Endothelial cell of umbilical vein (primary cell): ENCODE results near the gene SLC18B1. TPM values are rescaled to one million over a fixed set of nuclear protein-coding genes. Genes with fewer than 3 reads are reported as not detected.

ENCODE experiments used
- BruUV-seq: library from RNA; stranded (reverse); fragments of 400-500 nt; replicated peaks from 2 replicates; lab custom pipeline; 2021; lab: Mats Ljungman, UMichigan
- CTCF ChIA-PET: fragments of 300-600, 350-600 bp; sonication (Branson Sonifier 250); formaldehyde crosslinking; loops from one replicate; lab custom pipeline; 2021; ENCODE audit warnings: antibody characterized with exemption, inconsistent platforms; lab: Charles Lee
- POLR2A ChIA-PET: fragments of 300-600, 350-600 bp; sonication (Branson Sonifier 250); formaldehyde crosslinking; loops from one replicate; lab custom pipeline; 2021; ENCODE audit warnings: antibody characterized with exemption, inconsistent platforms; lab: Charles Lee
- DNase-seq: peaks from one replicate; pipeline ENCODE4 v3.0.0-alpha.2; 2011; ENCODE audit warnings: low read depth, low spot score
- FAIRE-seq: peaks from 2 replicates; lab custom pipeline; 2011; peaks lifted over from hg19 to GRCh38; lab: Jason Lieb, UNC
- H2AFZ ChIP-seq: 2 replicates; pipeline ENCODE4 v1.6.0; 2012; ENCODE audit warnings: low read depth, low read length, control low read depth, inconsistent platforms
- H3K27ac ChIP-seq: 2 replicates; pipeline ENCODE4 v1.5.1; 2011; ENCODE audit warnings: low read depth, mild to moderate bottlenecking, control low read depth, low read length, moderate library complexity; ENCODE audit not compliant: insufficient read depth
- H3K27me3 ChIP-seq, 2 experiments: 2 replicates each; pipeline versions ENCODE4 v1.6.0 to v1.6.1; 2011; ENCODE audit warnings: low read length in 2 of 2, mixed read lengths in 1 of 2; ENCODE audit not compliant: control insufficient read depth in 2 of 2, insufficient read depth in 2 of 2
- H3K36me3 ChIP-seq, 2 experiments: 2 replicates in 1 of 2; 3 replicates in 1 of 2; pipeline ENCODE4 v1.5.1; 2011; ENCODE audit warnings: low read length in 2 of 2, mild to moderate bottlenecking in 1 of 2, moderate library complexity in 1 of 2; ENCODE audit not compliant: control insufficient read depth in 2 of 2, insufficient read depth in 2 of 2; ENCODE audit errors: extremely low read depth in 1 of 2
- H3K4me1 ChIP-seq: 3 replicates; pipeline ENCODE4 v1.5.1; 2011; ENCODE audit warnings: mild to moderate bottlenecking, low read length; ENCODE audit not compliant: control insufficient read depth, insufficient read depth; ENCODE audit errors: extremely low read depth
- H3K4me2 ChIP-seq: 2 replicates; pipeline ENCODE4 v1.6.1; 2011; ENCODE audit warnings: low read length, control low read depth, mixed read lengths; ENCODE audit not compliant: insufficient read depth
- H3K4me3 ChIP-seq, 3 experiments: fragments of 200-600 bp in 1 of 3; sonication (generic), shearing (Covaris generic) in 1 of 3; replicated peaks in 1 of 3; 2 replicates each; pipeline ENCODE4 v1.5.1; 2011 to 2016; ENCODE audit warnings: control low read depth in 3 of 3, low read length in 3 of 3, mild to moderate bottlenecking in 2 of 3, inconsistent platforms in 1 of 3, low read depth in 1 of 3, moderate library complexity in 1 of 3; ENCODE audit not compliant: insufficient read depth in 1 of 3
- H3K79me2 ChIP-seq: 2 replicates; pipeline ENCODE4 v1.6.0; 2012; ENCODE audit warnings: low read length, inconsistent platforms; ENCODE audit not compliant: control insufficient read depth, insufficient read depth
- H3K9ac ChIP-seq: replicated peaks from 2 replicates; pipeline ENCODE3; 2011; ENCODE audit warnings: low read length, control low read depth; ENCODE audit not compliant: insufficient read depth; ENCODE audit errors: extremely low read depth
- H3K9me1 ChIP-seq: replicated peaks from 3 replicates; pipeline ENCODE4 v1.6.0; 2011; ENCODE audit warnings: mild to moderate bottlenecking, low read length; ENCODE audit not compliant: control insufficient read depth, insufficient read depth; ENCODE audit errors: extremely low read depth
- H3K9me3 ChIP-seq: replicated peaks from 2 replicates; pipeline ENCODE4 v1.5.1; 2012; ENCODE audit warnings: low read length, inconsistent platforms; ENCODE audit not compliant: control insufficient read depth, insufficient read depth
- H4K20me1 ChIP-seq: replicated peaks from 2 replicates; pipeline ENCODE3; 2011; ENCODE audit warnings: mild to moderate bottlenecking, low read length; ENCODE audit not compliant: control insufficient read depth, insufficient read depth; ENCODE audit errors: extremely low read depth
- FOS ChIP-seq: IDR thresholded peaks from 2 replicates; pipeline ENCODE4 v1.6.1; 2011; ENCODE audit warnings: mild to moderate bottlenecking, low read length, moderate library complexity, borderline replicate concordance; ENCODE audit not compliant: insufficient read depth
- GATA2 ChIP-seq: IDR thresholded peaks from 2 replicates; pipeline ENCODE4 v1.7.0; 2011; ENCODE audit warnings: low read depth, mild to moderate bottlenecking, moderate library complexity, mixed read lengths, low read length; ENCODE audit not compliant: insufficient read length, insufficient read depth
- POLR2A ChIP-seq: IDR thresholded peaks from 2 replicates; pipeline ENCODE4 v1.6.1; 2012; ENCODE audit warnings: low read depth, mild to moderate bottlenecking, control low read depth, low read length
- POLR2AphosphoS5 ChIP-seq: IDR thresholded peaks from 2 replicates; pipeline ENCODE4 v1.6.1; 2012; ENCODE audit warnings: low read depth, mild to moderate bottlenecking, control low read depth, low read length, moderate library complexity; ENCODE audit not compliant: insufficient read depth
- dilution Hi-C: fragments of 300-500 bp; cut with MboI; formaldehyde crosslinking; loops from one replicate; pipeline ENCODE4 v1.15.0; 2019; ENCODE audit warnings: low sequenced_read_pairs; ENCODE audit not compliant: extremely low pct_ligation_motif_present
- intact Hi-C: fragments of 100-400 bp; cut with micrococcal nuclease; formaldehyde crosslinking; loops from one replicate; pipeline ENCODE4 v1.10.0; 2022
- polyA plus RNA-seq, 4 experiments: library from polyadenylated mRNA; depleted of rRNA in 3 of 4; stranded (reverse) in 3 of 4; unstranded in 1 of 4; fragments of >200 nt; gene quantifications; 2 replicates each; pipeline versions ENCODE4 v1.2.1 to v1.2.3, GENCODE V29; 2011 to 2012; ENCODE audit warnings: missing spikeins in 1 of 4
- total RNA-seq: library from RNA; stranded (reverse); gene quantifications from 2 replicates; pipeline ENCODE4 v1.2.3, GENCODE V29; 2021
- TF ChIP-seq, protein P1 (sequence below): IDR thresholded peaks from 2 replicates; pipeline ENCODE4 v1.6.1; 2011; ENCODE audit not compliant: insufficient read depth, insufficient read length

SLC18B1 gene
- total and polyA plus RNA-seq, 2 donors (not counting 3 experiments of a cell fraction or from before 2014, with no cell fraction given): 8.4 to 9.2 TPM

DNA sequence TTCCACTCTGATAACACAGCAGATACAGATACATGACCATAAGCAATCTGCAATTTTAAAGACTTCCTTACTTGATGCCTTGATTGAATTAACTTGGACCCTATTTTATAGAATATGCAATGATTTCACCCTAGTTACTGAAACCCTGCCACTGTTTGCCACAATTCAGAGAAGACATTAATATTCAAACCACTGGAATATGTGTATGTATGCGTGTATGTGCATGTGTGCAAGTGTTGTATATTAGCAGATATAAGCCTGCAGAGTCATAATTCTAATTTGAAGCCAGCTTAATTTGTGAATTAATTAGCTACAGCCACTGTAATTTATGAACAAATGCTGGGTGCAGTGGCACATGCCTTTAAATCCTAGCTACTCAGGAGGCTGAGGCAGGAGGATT is 50.0 kb downstream of the SLC18B1 start:
- FAIRE-seq (no peak), DNase-seq (no peak)
- intact Hi-C loops (no loop called here), dilution Hi-C loops (no loop called here)
- Histone ChIP-seq H3K9me3 (no peaks in the 10 kb centered on the region), H2AFZ (no peak overlapping the region), H3K4me3 (no peak overlapping the region), H3K9ac (no peak overlapping the region), H3K27ac (no peak overlapping the region), H3K4me1 (no peaks in the 10 kb centered on the region), H3K4me2 (no peak overlapping the region), H3K27me3 (no peaks in the 10 kb centered on the region), H3K9me1 (no peaks in the 10 kb centered on the region), H3K79me2 (no peaks in the 10 kb centered on the region), H3K36me3 (no peaks in the 10 kb centered on the region), H4K20me1 (no peaks in the 10 kb centered on the region)
- POLR2A ChIA-PET: no interaction called here
- no peak for TF ChIP-seq FOS
- TF ChIP-seq, protein P1, sequence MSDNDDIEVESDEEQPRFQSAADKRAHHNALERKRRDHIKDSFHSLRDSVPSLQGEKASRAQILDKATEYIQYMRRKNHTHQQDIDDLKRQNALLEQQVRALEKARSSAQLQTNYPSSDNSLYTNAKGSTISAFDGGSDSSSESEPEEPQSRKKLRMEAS: no peak
- no peak for TF ChIP-seq POLR2A
- no peak for TF ChIP-seq POLR2AphosphoS5
- CTCF ChIA-PET: interaction anchor here (1.1 kb wide), 1 partner anchor 19 kb away, joined by 3 read pairs; no protein-coding TSS in a partner anchor
- BruUV-seq: no TSS peak

DNA sequence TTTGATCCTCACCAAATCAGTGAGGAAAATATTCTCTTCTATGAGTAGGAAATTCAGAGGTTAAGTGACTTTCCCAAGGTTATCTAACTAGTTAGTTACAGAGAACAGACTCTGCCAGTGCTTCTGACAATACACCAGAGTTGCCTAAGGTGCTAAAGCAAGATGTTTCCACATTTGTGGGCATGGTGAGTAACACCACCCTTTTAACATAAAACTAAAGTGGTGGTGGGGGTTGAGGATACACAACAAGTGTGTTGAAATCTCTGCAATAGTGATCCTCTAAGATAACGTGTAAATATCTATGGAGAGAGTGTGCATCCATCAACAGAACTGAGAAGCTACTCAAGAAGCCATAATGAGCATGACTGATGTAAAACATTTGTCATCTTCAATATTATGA is 52.4 kb downstream of the SLC18B1 start:
- no peaks in the 10 kb centered on the region for H3K9me3 ChIP-seq
- no peak overlapping the region for H3K9ac ChIP-seq
- H3K4me1 ChIP-seq: no peaks in the 10 kb centered on the region
- CTCF ChIA-PET: no interaction called here
- dilution Hi-C loops: no loop called here
- no peaks in the 10 kb centered on the region for H3K79me2 ChIP-seq
- intact Hi-C loops: no loop called here
- BruUV-seq: no TSS peak
- H4K20me1 ChIP-seq: no peaks in the 10 kb centered on the region
- DNase-seq: no peak
- H3K4me3 ChIP-seq: no peak overlapping the region
- no peak for FAIRE-seq
- TF ChIP-seq GATA2: no peak
- no peak for TF ChIP-seq FOS
- TF ChIP-seq, protein P1: no peak
- POLR2A ChIA-PET: no interaction called here
- H3K27me3 ChIP-seq: no peaks in the 10 kb centered on the region
- no peak overlapping the region for H2AFZ ChIP-seq
- H3K36me3 ChIP-seq: no peaks in the 10 kb centered on the region
- no peak overlapping the region for H3K4me2 ChIP-seq
- no peak overlapping the region for H3K27ac ChIP-seq
- H3K9me1 ChIP-seq: no peaks in the 10 kb centered on the region
